ENCODE results near the gene CNIH1. TPM values are rescaled to one million over a fixed set of nuclear protein-coding genes. Genes with fewer than 3 reads are reported as not detected.
"Not testable (repeated sequence)": the region's sequence is repeated elsewhere in the genome, so short reads cannot be mapped to it uniquely, and the experiment has no call there.

Gene CNIH1
- total RNA-seq, 2 donors from 2014 or later: 128 to 142 TPM

- Histone ChIP-seq H3K9me3 (no peaks in the 10 kb centered on the region), H3K36me3 (no peaks in the 10 kb centered on the region), H3K27me3 (replicated peaks; ENCODE audit: insufficient read depth) (no peaks in the 10 kb centered on the region), H3K27ac (peak overlapping the region; percentile 90), H3K4me1 (ENCODE audit: control insufficient read depth in 1 of 2, low read depth in 2 of 2) (peaks cover 4 to 18% of the 10 kb centered on the region in 2 donors), H3K4me3 (peak overlapping the region; percentile 80)
- ATAC-seq (ENCODE audit: insufficient number of reproducible peaks, low FRiP score, low read depth): no peak
- TF ChIP-seq CTCF (IDR thresholded peaks at IDR 0.05): no peak
- no peak for DNase-seq (ENCODE audit: low spot score)
These were observed 1.1 kb downstream of the CNIH1 start for GRCh38 chr14:54440037-54440436.

- Histone ChIP-seq H3K27ac (no peak overlapping the region), H3K4me1 (ENCODE audit: control insufficient read depth in 1 of 2, low read depth in 2 of 2) (peaks cover 4 to 18% of the 10 kb centered on the region in 2 donors), H3K27me3 (replicated peaks; ENCODE audit: insufficient read depth) (no peaks in the 10 kb centered on the region), H3K36me3 (no peaks in the 10 kb centered on the region), H3K4me3 (no peak overlapping the region), H3K9me3 (no peaks in the 10 kb centered on the region)
- ATAC-seq (ENCODE audit: insufficient number of reproducible peaks, low FRiP score, low read depth) (no peak), DNase-seq (ENCODE audit: low spot score) (no peak)
- TF ChIP-seq CTCF (IDR thresholded peaks at IDR 0.05): no peak
These were observed 2.5 kb downstream of the CNIH1 start for GRCh38 chr14:54438703-54439102.

- H3K9me3 ChIP-seq; H3K27me3 ChIP-seq (replicated peaks; ENCODE audit: insufficient read depth); DNase-seq (ENCODE audit: low spot score); H3K27ac ChIP-seq; H3K36me3 ChIP-seq; ATAC-seq (ENCODE audit: insufficient number of reproducible peaks, low FRiP score, low read depth); H3K4me3 ChIP-seq: not testable (repeated sequence)
- H3K4me1 ChIP-seq (ENCODE audit: control insufficient read depth in 1 of 2, low read depth in 2 of 2): peaks cover 4 to 18% of the 10 kb centered on the region in 2 donors
These were observed 3.2 kb downstream of the CNIH1 start for GRCh38 chr14:54437954-54438353.

GRCh38 chr14:54435500-54435981 lies 5.6 kb downstream of the CNIH1 start:
- DNase-seq (ENCODE audit: low spot score) (no peak), ATAC-seq (ENCODE audit: insufficient number of reproducible peaks, low FRiP score, low read depth) (no peak)
- Histone ChIP-seq H3K9me3 (no peaks in the 10 kb centered on the region), H3K27ac (no peak overlapping the region), H3K36me3 (no peaks in the 10 kb centered on the region), H3K27me3 (replicated peaks; ENCODE audit: insufficient read depth) (no peaks in the 10 kb centered on the region), H3K4me3 (no peak overlapping the region), H3K4me1 (ENCODE audit: control insufficient read depth in 1 of 2, low read depth in 2 of 2) (peaks cover 4 to 18% of the 10 kb centered on the region in 2 donors)
- TF ChIP-seq CTCF (IDR thresholded peaks at IDR 0.05): no peak

- Histone ChIP-seq H3K27ac (no peak overlapping the region), H3K36me3 (peaks cover 18% of the 10 kb centered on the region), H3K4me1 (ENCODE audit: control insufficient read depth in 1 of 2, low read depth in 2 of 2) (no peaks in the 10 kb centered on the region), H3K4me3 (no peak overlapping the region), H3K27me3 (replicated peaks; ENCODE audit: insufficient read depth) (no peaks in the 10 kb centered on the region), H3K9me3 (no peaks in the 10 kb centered on the region)
- TF ChIP-seq CTCF (IDR thresholded peaks at IDR 0.05): no peak
- ATAC-seq (ENCODE audit: insufficient number of reproducible peaks, low FRiP score, low read depth) (no peak), DNase-seq (ENCODE audit: low spot score) (no peak)
These were observed 12.6 kb downstream of the CNIH1 start for GRCh38 chr14:54428527-54428926.

GRCh38 chr14:54427871-54428270 lies 13.3 kb downstream of the CNIH1 start:
- H3K4me1 ChIP-seq (ENCODE audit: control insufficient read depth in 1 of 2, low read depth in 2 of 2): no peaks in the 10 kb centered on the region
- no peaks in the 10 kb centered on the region for H3K9me3 ChIP-seq
- DNase-seq (ENCODE audit: low spot score): no peak
- no peak overlapping the region for H3K4me3 ChIP-seq
- no peak overlapping the region for H3K27ac ChIP-seq
- H3K36me3 ChIP-seq: peaks cover 18% of the 10 kb centered on the region
- TF ChIP-seq CTCF (IDR thresholded peaks at IDR 0.05): no peak
- ATAC-seq (ENCODE audit: insufficient number of reproducible peaks, low FRiP score, low read depth): no peak
- H3K27me3 ChIP-seq (replicated peaks; ENCODE audit: insufficient read depth): no peaks in the 10 kb centered on the region
